ENCODE measurements around the gene TXK. TPM values are rescaled to one million over a fixed set of nuclear protein-coding genes. Genes with fewer than 3 reads are reported as not detected.

TXK gene
- total RNA-seq, 1 donor, result 0.86 TPM

Small RNAs within 50 kb of the gene (small RNA-seq; reads per million reads assigned to genes)
- gene RF00019 (not detected), gene RF00026 (not detected), gene RNU6-838P (not detected)

Other genes starting within 250 kb of the TXK start
- 10.0 and 11.7 TPM in 2 replicates for gene NFXL1, start 219.7 kb downstream of the TXK start, total RNA-seq
- under 0.01 and 0.64 TPM in 2 replicates for gene CNGA1, start 117.6 kb downstream of the TXK start, total RNA-seq
- 1.6 and 4.3 TPM in 2 replicates for gene NIPAL1, start 117.5 kb downstream of the TXK start, total RNA-seq
- 0.32 and 0.43 TPM in 2 replicates for gene TEC, start 135.6 kb upstream of the TXK start, total RNA-seq
- gene SLAIN2, start 207.3 kb upstream of the TXK start, total RNA-seq, result 31.6 and 99.7 TPM in 2 replicates

All from fibroblast of villous mesenchyme (primary cell).